ENCODE data around the gene ELP1.

GRCh38 chr9:108832179-108832500 is 101.8 kb downstream of the ELP1 start:
- TF ChIP-seq CTCF (conservative IDR thresholded peaks at IDR 0.05; ENCODE audit: low read length) (no peak), EZH2phosphoT487 (IDR thresholded peaks at IDR 0.05; ENCODE audit: borderline replicate concordance) (no peak)

Data from Loucy (cell line).